HepG2 (cell line): ENCODE measurements around the gene FLAD1. TPM values are rescaled to one million over a fixed set of nuclear protein-coding genes. Genes with fewer than 3 reads are reported as not detected.
A peak's percentile ranks its signal among the peaks of the same experiment; 100 is the strongest.

Experiments
- ATAC-seq: fragments of 200-7000 bp; cut with Tn5 transposase; 3 replicates; pipeline ENCODE4 v1.9.1; 2020; ENCODE audit warnings: mild to moderate bottlenecking, moderate library complexity
- BruUV-seq: library from RNA; stranded (reverse); fragments of 400-500 nt; replicated peaks from 2 replicates; lab custom pipeline; 2021; lab: Mats Ljungman, UMichigan
- CTCF ChIA-PET: fragments of 300-600 bp; formaldehyde crosslinking; extraction: SDS; loops from one replicate; lab custom pipeline; 2021; ENCODE audit warnings: low total read pairs, inconsistent platforms, low intra/inter-chr PET ratio; lab: Yijun Ruan, JAX
- POLR2A ChIA-PET: fragments of 350-600 bp; sonication (Branson Sonifier 250); formaldehyde crosslinking; loops from one replicate; lab custom pipeline; 2020; ENCODE audit warnings: antibody characterized with exemption, inconsistent platforms; lab: Yijun Ruan, JAX
- DNase-seq: peaks from one replicate; pipeline ENCODE4 v3.0.0-alpha.2; 2015; ENCODE audit warnings: low spot score
- FAIRE-seq: peaks from 3 replicates; lab custom pipeline; 2011; peaks lifted over from hg19 to GRCh38; lab: Jason Lieb, UNC
- H2AFZ ChIP-seq: one replicate; pipeline ENCODE4 v1.6.1; 2011; ENCODE audit warnings: low read length, inconsistent platforms
- H3K27ac ChIP-seq: fragments of 300-600 bp; 3 replicates; pipeline ENCODE4 v1.8.0; 2011; ENCODE audit warnings: mixed run types, mild to moderate bottlenecking, mixed read lengths, low read length, inconsistent platforms; ENCODE audit not compliant: insufficient read depth; ENCODE audit errors: extremely low read length
- H3K27me3 ChIP-seq, 2 experiments: fragments of 200-600 bp in 1 of 2; 2 replicates in 1 of 2; 3 replicates in 1 of 2; pipeline versions ENCODE4 v1.6.0 to v1.8.0; 2011; ENCODE audit warnings: low read length in 2 of 2, mild to moderate bottlenecking in 2 of 2, moderate library complexity in 2 of 2, inconsistent platforms in 1 of 2; ENCODE audit not compliant: insufficient read depth in 2 of 2, control insufficient read depth in 1 of 2
- H3K36me3 ChIP-seq, 2 experiments: fragments of 200-600 bp in 1 of 2; replicated peaks in 1 of 2; 2 replicates in 1 of 2; 3 replicates in 1 of 2; pipeline versions ENCODE4 v1.5.1 to v1.8.0; 2011; ENCODE audit warnings: low read length in 2 of 2, inconsistent platforms in 1 of 2; ENCODE audit not compliant: insufficient read depth in 2 of 2, control insufficient read depth in 1 of 2
- H3K4me1 ChIP-seq: 2 replicates; pipeline ENCODE4 v1.5.1; 2012; ENCODE audit warnings: low read length, inconsistent platforms; ENCODE audit not compliant: insufficient read depth
- H3K4me2 ChIP-seq: 2 replicates; pipeline ENCODE4 v1.6.0; 2011; ENCODE audit warnings: low read depth, low read length, inconsistent platforms
- H3K4me3 ChIP-seq, 3 experiments: fragments of 200-600 bp in 1 of 3; sonication (generic), shearing (Covaris generic) in 1 of 3; replicated peaks in 1 of 3; 2 replicates each; pipeline ENCODE4 v1.5.1; 2011 to 2016; ENCODE audit warnings: low read length in 3 of 3, inconsistent platforms in 2 of 3, low read depth in 2 of 3, mild to moderate bottlenecking in 2 of 3, control low read depth in 1 of 3, mixed read lengths in 1 of 3; ENCODE audit not compliant: insufficient read depth in 1 of 3
- H3K79me2 ChIP-seq: one replicate; pipeline ENCODE4 v1.6.1; 2011; ENCODE audit warnings: low read length, inconsistent platforms; ENCODE audit not compliant: insufficient read depth
- H3K9ac ChIP-seq: 2 replicates; pipeline ENCODE4 v1.6.0; 2011; ENCODE audit warnings: mild to moderate bottlenecking, low read depth, low read length, inconsistent platforms; ENCODE audit not compliant: insufficient read depth
- H3K9me3 ChIP-seq: 2 replicates; pipeline ENCODE4 v1.5.1; 2012; ENCODE audit warnings: mild to moderate bottlenecking, low read length
- H4K20me1 ChIP-seq: 2 replicates; pipeline ENCODE4 v1.6.0; 2011; ENCODE audit warnings: inconsistent platforms, mild to moderate bottlenecking, low read length, moderate library complexity; ENCODE audit not compliant: insufficient read depth
- AGO2 ChIP-seq: fragments of 200-400 bp; formaldehyde crosslinking; optimal IDR thresholded peaks from 2 replicates; pipeline ENCODE3; 2017; ENCODE audit warnings: mild to moderate bottlenecking, low read depth, low read length, moderate library complexity
- GTF2F1 ChIP-seq: fragments of 150-350 bp; IDR thresholded peaks from 2 replicates; pipeline ENCODE4 v1.6.1; 2014; ENCODE audit warnings: low read length
- HNRNPL ChIP-seq: fragments of 200-400 bp; formaldehyde crosslinking; IDR thresholded peaks from 2 replicates; pipeline ENCODE4 v1.6.1; 2017; ENCODE audit warnings: mild to moderate bottlenecking, low read depth, low read length
- NFKB2 ChIP-seq: sonication (generic); formaldehyde crosslinking; IDR thresholded peaks from 2 replicates; pipeline ENCODE4 v1.4.0; 2020; ENCODE audit warnings: missing genetic modification reagents, borderline replicate concordance
- PAF1 ChIP-seq: IDR thresholded peaks from 2 replicates; pipeline ENCODE4 v1.6.1; 2016; ENCODE audit warnings: missing genetic modification reagents, missing compliant biosample characterization
- RBFOX2 ChIP-seq: fragments of 200-400 bp; formaldehyde crosslinking; IDR thresholded peaks from 2 replicates; pipeline ENCODE4 v1.6.1; 2017; ENCODE audit warnings: low read depth, mild to moderate bottlenecking, low read length
- ZFY ChIP-seq: sonication (generic); formaldehyde crosslinking; IDR thresholded peaks from 2 replicates; pipeline ENCODE4 v1.4.0; 2020; ENCODE audit warnings: missing genetic modification reagents
- WGBS: methylation state at CpG from one replicate; pipeline ENCODE4 v1.1.6; 2017; ENCODE audit warnings: low lambda C conversion rate; 5-methylcytosine and 5-hydroxymethylcytosine counted together
- in situ Hi-C: cut with HindIII; loops from 2 replicates; pipeline ENCODE4 v1.10.0; 2017; ENCODE audit warnings: low pct_unique_long_range_greater_than_20kb; ENCODE audit not compliant: extremely low pct_ligation_motif_present
- intact Hi-C: fragments of 100-400 bp; cut with micrococcal nuclease; formaldehyde crosslinking; loops from one replicate; pipeline ENCODE4 v1.10.0; 2022; ENCODE audit not compliant: unreplicated experiment
- polyA plus RNA-seq, 8 experiments: library from polyadenylated mRNA; depleted of rRNA in 3 of 8; stranded (reverse) in 7 of 8; unstranded in 1 of 8; fragments of >200 nt; fragmentation: Illumina TruSeq in 4 of 8; extraction: Trizol in 4 of 8; gene quantifications; 2 replicates each; pipeline versions ENCODE4 v1.2.1 to v1.2.3, GENCODE V29; 2011 to 2016; ENCODE audit warnings: low read depth in 4 of 8, missing spikeins in 1 of 8, mixed read lengths in 1 of 8; ENCODE audit not compliant: insufficient read depth in 1 of 8
- total RNA-seq, 5 experiments: library from RNA; depleted of rRNA; stranded (reverse); fragments of >200 nt; fragmentation: Illumina TruSeq; extraction: Trizol; gene quantifications; 2 replicates each; pipeline ENCODE4 v1.2.3, GENCODE V29; 2016; ENCODE audit warnings: low read depth in 1 of 5

The FLAD1 gene
- total and polyA plus RNA-seq, 2 of the 13 experiments (the other 11 are each of a cell fraction or from before 2014, with no cell fraction given), result 25.9 to 32.8 TPM

DNA sequence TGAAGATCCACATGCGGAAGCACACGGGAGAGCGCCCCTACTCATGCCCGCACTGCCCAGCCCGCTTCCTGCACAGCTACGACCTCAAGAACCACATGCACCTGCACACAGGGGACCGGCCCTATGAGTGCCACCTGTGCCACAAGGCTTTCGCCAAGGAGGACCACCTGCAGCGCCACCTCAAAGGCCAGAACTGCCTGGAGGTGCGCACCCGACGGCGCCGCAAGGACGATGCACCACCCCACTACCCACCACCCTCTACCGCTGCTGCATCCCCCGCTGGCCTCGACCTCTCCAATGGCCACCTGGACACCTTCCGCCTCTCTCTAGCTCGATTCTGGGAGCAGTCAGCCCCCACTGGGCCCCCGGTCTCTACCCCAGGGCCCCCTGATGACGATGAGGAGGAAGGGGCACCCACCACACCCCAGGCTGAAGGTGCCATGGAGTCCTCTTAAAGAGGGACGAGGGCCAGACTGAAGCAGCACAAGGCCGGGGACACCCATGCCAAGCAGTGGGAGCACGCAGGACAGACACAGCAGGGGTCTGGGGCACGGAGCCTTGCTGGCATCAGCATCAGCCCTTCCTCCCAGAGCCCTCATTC is 33.2 kb downstream of the FLAD1 start:
- Histone ChIP-seq H2AFZ (no peak overlapping the region), H3K4me3 (no peak overlapping the region)
- ATAC-seq, result no peak
- CTCF ChIA-PET, result interaction anchor here (1.6 to 2.8 kb wide), 8 partner anchors 12 to 110 kb away, joined by 5 to 54 read pairs (median 10); partner anchors contain the start of genes LENEP, PYGO2 and ZBTB7B
- TF ChIP-seq HNRNPL (peak; percentile 78; the same call in 1 of the 2 replicates), AGO2 (peak; percentile 45), GTF2F1 (no peak), PAF1 (CRISPR knock-in tag) (no peak), RBFOX2 (peak; percentile 60; the same call in 1 of the 2 replicates), NFKB2 (CRISPR knock-in tag) (0 out of 2 replicates have a peak, but pooled peaks have one; percentile 29), ZFY (CRISPR knock-in tag) (0 out of 2 replicates have a peak, but pooled peaks have one; percentile 17)
- TF ChIP-seq, all 625 proteins: peak for 5
- Histone ChIP-seq H3K9ac (no peak overlapping the region), H3K27ac (peak overlapping the region; percentile 74), H3K9me3 (no peaks in the 10 kb centered on the region), H3K4me1 (peaks cover 47% of the 10 kb centered on the region), H3K4me2 (no peak overlapping the region), H3K36me3 (peaks cover 8 to 27% of the 10 kb centered on the region in 2 experiments; a peak in 4 of 5 replicates), H3K27me3 (no peaks in the 10 kb centered on the region), H3K79me2 (peaks cover 2% of the 10 kb centered on the region), H4K20me1 (peaks cover 8% of the 10 kb centered on the region; the same call in 1 of the 2 replicates)
- in situ Hi-C loops, result no loop called here
- TSS peak; percentile 32 for BruUV-seq
- no peak for FAIRE-seq
- intact Hi-C loops, result no loop called here
- POLR2A ChIA-PET, result interaction anchor here (0.8 to 8.2 kb wide), 8 partner anchors 14 to 110 kb away, joined by 3 to 90 read pairs (median 11); partner anchors contain the start of genes FLAD1, PBXIP1 and ZBTB7B
- no peak for DNase-seq
- WGBS, result 96% methylated on average over 21 of the region's 26 CpGs
